NCI-H345 treated with DMSO at 0.1 percent for 48 hours (cell line): ENCODE results near the gene SPTY2D1.
"Not testable (repeated sequence)": the region's sequence is repeated elsewhere in the genome, so short reads cannot be mapped to it uniquely, and the experiment has no call there.

Source experiments
- DNase-seq: peaks from one replicate; lab custom pipeline; 2025; ENCODE audit not compliant: unreplicated experiment; lab: John Stamatoyannopoulos, UW

The SPTY2D1 gene, protein sequence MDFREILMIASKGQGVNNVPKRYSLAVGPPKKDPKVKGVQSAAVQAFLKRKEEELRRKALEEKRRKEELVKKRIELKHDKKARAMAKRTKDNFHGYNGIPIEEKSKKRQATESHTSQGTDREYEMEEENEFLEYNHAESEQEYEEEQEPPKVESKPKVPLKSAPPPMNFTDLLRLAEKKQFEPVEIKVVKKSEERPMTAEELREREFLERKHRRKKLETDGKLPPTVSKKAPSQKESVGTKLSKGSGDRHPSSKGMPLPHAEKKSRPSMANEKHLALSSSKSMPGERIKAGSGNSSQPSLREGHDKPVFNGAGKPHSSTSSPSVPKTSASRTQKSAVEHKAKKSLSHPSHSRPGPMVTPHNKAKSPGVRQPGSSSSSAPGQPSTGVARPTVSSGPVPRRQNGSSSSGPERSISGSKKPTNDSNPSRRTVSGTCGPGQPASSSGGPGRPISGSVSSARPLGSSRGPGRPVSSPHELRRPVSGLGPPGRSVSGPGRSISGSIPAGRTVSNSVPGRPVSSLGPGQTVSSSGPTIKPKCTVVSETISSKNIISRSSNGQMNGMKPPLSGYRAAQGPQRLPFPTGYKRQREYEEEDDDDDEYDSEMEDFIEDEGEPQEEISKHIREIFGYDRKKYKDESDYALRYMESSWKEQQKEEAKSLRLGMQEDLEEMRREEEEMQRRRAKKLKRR

DNA sequence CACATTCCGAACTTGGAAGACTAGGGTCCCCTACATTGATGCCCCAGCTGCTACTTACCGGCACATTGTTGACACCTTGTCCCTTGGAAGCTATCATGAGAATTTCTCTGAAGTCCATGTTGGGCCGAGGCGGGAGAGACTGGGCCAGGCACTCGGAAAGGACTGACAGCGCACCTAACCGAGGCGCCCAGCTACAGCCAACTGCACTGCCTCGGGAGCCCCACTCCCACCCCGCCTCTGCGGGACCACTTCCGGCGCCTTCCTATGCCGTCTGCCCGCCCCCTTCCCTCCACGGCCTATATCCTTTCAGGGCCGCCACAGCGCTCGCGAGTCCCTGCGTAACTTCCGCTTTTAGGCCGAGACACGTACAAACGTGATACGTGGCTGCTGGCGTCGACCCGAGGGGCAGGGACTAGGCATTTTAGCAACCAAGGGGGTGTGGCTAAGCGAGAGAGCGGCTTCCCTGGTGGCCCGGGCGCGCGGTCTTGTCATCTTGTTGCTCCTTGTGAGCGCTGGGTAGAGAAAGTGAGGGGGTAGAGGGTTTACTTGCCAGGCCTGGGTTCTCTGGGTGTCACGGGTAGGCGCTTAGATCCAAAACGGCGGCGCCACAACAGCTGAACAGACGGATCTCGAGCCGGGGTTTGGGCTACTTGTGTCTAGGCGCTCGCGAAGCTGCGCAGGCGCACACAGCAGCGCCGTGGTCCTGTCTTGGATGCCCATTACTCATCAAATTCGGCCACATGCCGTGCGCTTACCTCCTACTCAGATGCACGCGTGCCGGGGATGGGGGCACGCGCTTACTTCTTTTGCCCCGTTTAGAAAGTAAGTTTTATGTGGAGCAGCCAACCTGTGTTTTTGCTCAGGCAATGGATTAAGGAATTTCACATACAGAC lies at the start of gene SPTY2D1:
Gene SPTY2D1, minus strand, starts transcription at position 203 of the 893 bp plus-strand sequence. Its CDS starts 85 bp downstream, at position 118.
- peak; percentile 97 for DNase-seq

DNA sequence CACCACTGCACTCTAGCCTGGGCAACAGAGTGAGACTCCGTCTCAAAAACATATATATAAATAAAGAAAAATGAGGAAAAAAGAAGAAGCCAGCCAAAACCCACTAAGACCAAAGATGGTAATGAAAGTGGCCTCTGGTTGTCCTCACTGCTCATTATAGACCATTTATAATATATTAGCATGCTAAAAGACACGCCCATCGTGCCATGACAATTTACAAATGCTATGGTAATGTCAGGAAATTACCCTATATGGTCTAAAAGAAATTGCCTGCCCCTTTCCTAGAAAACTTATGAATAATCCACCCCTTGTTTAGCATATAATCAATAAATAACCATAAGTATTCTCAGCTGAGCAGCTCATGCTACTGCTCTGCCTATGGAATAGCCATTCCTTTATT lies 48.3 kb upstream of the SPTY2D1 start:
- no peak for DNase-seq

GRCh38 chr11:18681949-18682348 lies 47.8 kb upstream of the SPTY2D1 start:
- DNase-seq = not testable (repeated sequence)

DNA sequence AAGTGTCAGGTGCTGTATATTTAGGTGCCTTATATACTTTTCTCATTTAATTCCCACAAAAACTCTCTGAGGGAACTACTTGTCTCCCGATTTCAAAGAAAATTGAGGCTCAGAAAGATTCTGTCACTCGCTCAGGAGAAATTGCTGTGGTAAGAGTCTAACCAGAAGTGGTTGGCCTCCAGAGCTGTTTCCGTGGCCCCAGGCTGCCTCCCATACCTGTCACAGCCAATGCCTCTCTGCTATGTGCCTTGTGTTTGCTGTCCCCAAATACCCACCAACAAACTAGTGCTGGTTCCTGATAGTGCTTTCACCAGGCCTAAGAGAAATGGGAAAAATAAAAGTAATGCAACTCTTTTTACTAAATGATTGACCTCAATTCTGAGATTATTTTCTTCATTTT lies 43.4 kb upstream of the SPTY2D1 start:
- DNase-seq = no peak

DNA sequence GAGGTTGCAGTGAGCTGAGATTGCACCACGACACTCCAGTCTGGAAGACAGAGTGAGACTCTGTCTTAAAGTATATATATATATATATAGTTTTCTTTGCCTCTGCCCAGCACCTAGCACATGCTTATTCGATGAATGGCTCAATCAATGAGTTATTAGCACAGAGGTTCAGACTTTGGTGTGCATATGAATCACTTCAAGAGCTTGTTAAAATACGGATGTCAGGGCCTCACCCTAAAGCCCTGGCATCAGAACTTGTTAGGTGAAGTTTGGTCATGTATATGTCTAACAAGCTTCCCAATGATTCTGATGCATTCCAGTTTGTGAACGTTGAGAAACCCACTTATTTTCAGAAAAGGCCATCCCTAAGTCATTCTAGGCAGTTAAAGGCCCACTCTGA lies 42.7 kb upstream of the SPTY2D1 start:
- no peak for DNase-seq

GRCh38 chr11:18672209-18672608 lies 38.1 kb upstream of the SPTY2D1 start:
- not testable (repeated sequence) for DNase-seq

- no peak for DNase-seq
These were observed 37.1 kb upstream of the SPTY2D1 start for GRCh38 chr11:18671246-18671645.

DNA sequence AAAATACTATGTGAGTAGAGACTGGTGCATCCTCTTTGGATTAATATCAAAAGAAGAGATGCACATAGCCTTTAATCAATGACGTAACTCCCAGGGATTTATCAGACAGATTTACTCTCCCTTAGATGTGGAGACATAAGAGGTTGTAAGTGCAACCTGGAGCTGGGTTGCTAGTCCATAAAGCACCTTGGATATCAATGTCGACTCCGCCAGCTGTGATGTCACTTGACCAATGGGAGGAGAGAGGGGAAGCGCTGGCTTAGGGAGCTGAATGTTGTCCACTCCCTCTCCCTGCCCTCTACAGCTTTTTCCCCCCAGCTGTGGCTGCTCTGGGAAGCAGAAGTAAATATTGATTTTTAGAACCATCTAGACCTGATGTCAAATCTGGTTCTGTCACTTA lies 35.6 kb upstream of the SPTY2D1 start:
- DNase-seq = no peak

DNA sequence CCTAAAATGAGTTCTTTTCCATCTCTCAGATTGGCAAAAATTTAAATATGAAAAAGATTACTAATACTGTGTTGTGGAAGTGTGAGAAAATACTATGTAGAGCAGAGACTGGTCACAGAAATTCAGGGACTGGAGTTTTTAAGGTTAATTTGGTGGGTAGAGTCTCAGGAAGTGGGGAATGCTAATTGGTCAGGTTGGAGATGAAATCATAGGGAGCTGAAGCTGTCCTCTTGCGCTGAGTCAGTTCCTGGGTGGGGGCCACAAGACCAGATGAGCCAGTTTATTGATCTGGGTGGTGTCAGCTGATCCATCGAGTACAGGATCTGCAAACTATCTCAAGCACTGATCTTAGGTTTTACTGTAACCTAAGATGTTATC lies 35.1 kb upstream of the SPTY2D1 start:
- no peak for DNase-seq

- DNase-seq = no peak
These were observed 34.0 kb upstream of the SPTY2D1 start for GRCh38 chr11:18668131-18668530.

GRCh38 chr11:18665353-18665872 lies 31.3 kb upstream of the SPTY2D1 start:
- not testable (repeated sequence) for DNase-seq

GRCh38 chr11:18657673-18658072 lies 23.5 kb upstream of the SPTY2D1 start:
- no peak for DNase-seq

DNA sequence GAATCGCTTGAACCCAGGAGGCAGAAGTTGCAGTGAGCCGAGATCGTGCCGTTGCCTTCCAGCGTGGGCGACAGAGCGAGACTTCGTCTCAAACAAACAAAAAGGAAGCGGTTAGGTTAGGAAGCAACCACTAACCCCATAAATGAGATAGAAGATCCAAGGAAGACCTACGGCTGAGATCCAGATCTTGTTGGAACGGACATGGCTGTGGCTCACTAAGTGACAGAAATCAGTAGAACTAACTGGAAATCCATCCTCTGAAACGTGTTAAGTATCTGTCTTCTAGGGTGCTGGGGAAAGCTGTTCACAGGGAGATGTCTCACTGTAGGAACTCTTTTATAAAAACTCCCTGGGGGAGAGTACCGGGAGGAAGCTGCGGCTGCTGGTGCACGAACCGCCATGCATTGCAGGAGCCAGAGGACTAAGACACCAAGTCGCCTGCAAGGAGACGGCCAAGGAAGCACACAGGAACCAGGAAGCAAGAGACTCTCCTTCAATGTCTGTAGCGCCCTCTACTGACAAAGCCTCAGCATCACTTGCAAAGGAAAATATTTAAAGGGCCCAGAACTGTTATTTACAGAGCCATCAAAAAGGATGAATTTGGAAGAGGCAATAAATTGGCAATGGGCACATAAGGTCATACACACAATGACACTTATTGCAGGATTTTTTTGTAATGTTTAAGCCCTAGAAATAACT lies 16.9 kb upstream of the SPTY2D1 start:
- DNase-seq = no peak

DNA sequence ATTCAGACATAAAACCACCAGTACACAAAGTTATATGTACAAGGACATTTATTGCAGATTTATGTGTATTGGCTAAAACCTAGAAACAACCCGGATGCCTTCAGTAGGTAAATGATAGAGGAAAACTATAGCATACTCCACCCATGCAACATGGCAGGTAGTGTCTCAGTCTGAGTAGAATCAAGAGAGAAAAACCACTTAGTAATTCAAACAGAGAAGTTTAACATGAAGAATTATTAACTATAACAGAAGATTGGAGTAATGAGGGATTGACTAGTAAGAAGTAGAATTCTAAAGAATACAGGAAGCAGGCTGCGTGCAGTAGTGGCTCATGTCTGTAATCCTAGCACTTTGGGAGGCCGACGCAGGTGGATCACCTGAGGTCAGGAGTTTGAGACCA lies 16.2 kb upstream of the SPTY2D1 start:
- DNase-seq = no peak

DNA sequence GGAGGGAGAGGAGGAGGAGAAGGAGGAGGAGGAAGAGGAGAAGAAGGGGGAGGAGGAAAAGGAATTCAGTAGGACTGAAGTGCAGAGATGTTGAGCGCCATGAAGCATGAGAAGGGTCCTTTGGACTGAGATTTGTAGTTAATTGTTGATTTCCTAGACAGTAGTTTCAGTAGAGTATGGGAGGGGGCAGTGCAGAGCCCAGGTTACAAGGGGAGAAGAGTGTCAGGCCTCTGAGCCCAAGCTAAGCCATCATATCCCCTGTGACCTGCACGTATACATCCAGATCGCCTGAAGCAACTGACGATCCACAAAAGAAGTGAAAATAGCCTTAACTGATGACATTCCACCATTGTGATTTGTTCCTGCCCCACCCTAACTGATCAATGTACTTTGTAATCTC lies 8.9 kb upstream of the SPTY2D1 start:
- DNase-seq = not testable (repeated sequence)

GRCh38 chr11:18641677-18642076 lies 7.5 kb upstream of the SPTY2D1 start:
- no peak for DNase-seq

DNA sequence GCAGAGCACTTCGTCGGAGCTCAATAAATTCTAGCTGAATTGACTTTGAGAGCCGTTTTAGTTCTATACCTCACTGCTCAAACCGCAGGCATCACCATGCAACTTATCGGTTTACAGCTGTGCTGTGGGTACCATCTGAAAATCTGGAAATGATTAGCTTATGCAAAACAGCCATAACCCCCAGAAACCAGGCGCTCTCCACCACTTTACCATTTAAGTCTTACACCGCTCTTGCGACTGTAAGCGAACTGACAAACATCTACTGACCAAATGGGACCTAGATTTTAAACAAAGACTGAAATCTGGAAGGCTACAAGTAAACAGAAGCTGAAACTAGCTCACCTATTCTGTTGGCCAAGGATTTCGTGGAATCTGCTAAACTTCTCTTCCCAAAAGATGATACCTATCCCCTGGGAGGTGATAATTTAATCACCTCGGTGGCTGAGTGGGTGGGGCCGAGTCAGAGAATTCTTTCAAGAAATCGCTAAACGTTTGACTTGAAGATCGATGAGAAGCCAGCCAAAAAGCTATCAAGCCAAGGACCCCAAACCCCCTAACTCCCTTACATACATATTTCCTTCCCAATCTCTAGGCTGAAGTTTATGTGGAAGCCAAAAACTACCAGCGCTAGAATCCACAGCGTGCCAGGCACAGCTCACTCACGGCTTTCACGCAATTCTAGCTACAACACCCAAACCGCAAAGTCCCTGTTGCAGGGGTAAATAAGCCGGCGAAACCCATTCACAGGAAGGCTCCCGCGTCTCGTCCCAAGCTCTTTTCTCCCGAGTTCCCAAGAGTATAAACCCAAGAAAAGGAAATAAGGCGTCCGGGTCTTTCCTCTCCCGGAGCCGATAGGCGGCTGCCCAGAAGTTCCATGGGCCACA lies 644 bp downstream of the SPTY2D1 start:
- DNase-seq = no peak

GRCh38 chr11:18632841-18633240 lies 1.3 kb downstream of the SPTY2D1 start:
- DNase-seq = no peak

DNA sequence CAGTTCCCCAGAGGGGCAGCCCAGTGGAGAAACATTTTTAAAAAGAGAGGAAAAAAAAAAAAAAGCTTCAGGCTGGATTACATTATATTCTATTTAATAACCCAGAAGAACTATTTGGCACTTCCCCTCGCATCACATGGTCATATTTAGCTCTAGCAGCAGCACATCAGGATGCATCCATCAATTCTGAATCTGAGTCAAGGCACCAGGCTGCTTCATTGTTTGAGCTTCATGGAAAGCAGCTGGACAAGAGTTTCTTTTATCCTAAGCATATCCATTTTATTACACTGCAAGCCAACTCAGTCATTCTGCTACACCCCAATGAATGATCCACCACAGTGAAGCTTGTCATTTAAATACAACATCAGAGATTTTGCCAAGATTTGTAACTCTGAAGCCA lies 10.0 kb downstream of the SPTY2D1 start:
- no peak for DNase-seq

- DNase-seq = no peak
These were observed 10.4 kb downstream of the SPTY2D1 start for GRCh38 chr11:18623707-18624106.
